Tibial nerve (tissue), 4 donors: ENCODE measurements around the gene CELA1.

Experiments used
- CTCF ChIP-seq, 5 experiments: fragments of 200-600 bp in 3 of 5; fragments of 450-650 bp in 2 of 5; sonication (generic) in 3 of 5; IDR thresholded peaks; one replicate each; pipeline ENCODE4 v1.5.1; 2016 to 2019; ENCODE audit warnings: antibody characterized with exemption in 5 of 5, mild to moderate bottlenecking in 3 of 5, moderate library complexity in 2 of 5
- EP300 ChIP-seq, 2 donors: sonication (generic); formaldehyde crosslinking; IDR thresholded peaks; one replicate each; pipeline ENCODE4 v1.6.1; 2017; ENCODE audit warnings: antibody characterized with exemption in 2 of 2, mild to moderate bottlenecking in 1 of 2
- POLR2A ChIP-seq, 2 donors: fragments of 450-650 bp; IDR thresholded peaks; one replicate each; pipeline ENCODE4 v1.6.1; 2017; ENCODE audit warnings: antibody characterized with exemption in 2 of 2, mild to moderate bottlenecking in 2 of 2, moderate library complexity in 2 of 2

GRCh38 chr12:51371295-51371953 lies 24.9 kb upstream of the CELA1 start:
- TF ChIP-seq CTCF (IDR thresholded peaks at IDR 0.05) (no peak), POLR2A (IDR thresholded peaks at IDR 0.05) (no peak), EP300 (IDR thresholded peaks at IDR 0.05) (peak in 1 of 2 donors; percentile 32)
